ENCODE results near the gene CELF2. TPM values are rescaled to one million over a fixed set of nuclear protein-coding genes. Genes with fewer than 3 reads are reported as not detected.
A peak's percentile ranks its signal among the peaks of the same experiment; 100 is the strongest.

CELF2 gene
- total RNA-seq, 3 donors from 2014 or later (not counting 1 experiment from before 2014, with no cell fraction given): 282 to 298 (median 295) TPM

DNA sequence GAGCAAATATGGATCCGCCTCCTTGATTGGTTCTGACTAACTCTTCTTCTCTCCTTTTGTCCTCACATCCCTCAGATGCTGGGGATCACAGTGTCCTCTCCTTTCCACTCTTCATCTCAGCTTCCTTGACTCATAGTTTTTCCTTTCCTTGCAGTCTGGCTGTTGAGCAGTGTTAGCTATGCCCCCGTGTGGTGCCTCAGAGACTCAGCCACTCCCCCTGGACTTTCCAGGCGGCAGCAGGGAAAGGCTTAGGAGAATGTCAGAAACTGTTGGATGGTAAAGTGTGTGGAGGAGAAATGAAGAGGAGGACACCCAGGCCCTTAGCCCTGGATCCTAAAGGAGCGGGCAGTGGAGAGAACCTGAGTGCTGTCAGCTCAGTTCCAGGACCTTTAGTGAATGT lies 267.5 kb downstream of the CELF2 start:
- no peak overlapping the region for H3K27ac ChIP-seq (ENCODE audit: low read length)

DNA sequence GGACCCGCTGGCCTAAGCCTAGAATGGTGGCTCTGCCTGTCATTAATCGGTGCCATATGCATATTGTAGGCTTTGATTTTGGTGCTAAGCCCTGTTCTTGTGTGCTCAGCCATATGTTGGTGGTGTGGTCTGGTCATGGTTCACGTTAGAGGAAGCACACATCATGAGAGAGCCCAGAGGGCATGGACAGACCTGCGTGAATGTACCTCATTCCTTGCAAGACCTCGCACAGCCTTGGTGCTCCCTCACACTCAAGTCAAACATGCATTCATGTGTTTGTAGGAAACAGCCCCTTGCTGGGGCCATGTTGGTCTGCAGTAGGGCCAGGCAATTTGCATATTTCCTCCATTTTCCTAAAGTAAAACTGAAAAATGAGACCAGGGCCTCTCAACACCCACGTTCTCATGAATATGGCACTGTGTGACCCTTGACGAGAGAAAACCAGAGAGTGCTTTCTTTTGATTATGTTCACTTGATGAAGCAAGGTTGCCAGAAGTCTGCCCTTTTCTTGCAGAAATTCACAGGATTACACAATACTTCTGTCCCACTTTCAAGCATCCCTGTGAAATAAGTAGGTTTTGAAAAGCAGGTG lies 268.7 kb downstream of the CELF2 start:
- H3K36me3 ChIP-seq (ENCODE audit: control insufficient read depth, insufficient read depth, low read length): peaks cover 73% of the 10 kb centered on the region
- H3K4me3 ChIP-seq (ENCODE audit: low read length): no peak overlapping the region
- no peaks in the 10 kb centered on the region for H3K9me3 ChIP-seq (ENCODE audit: control insufficient read depth, insufficient read depth, low read length)
- 76% methylated on average over 7 of the region's 7 CpGs for WGBS (ENCODE audit: insufficient coverage)
- ATAC-seq (no peak), DNase-seq (no peak)
- H3K4me1 ChIP-seq (ENCODE audit: control insufficient read depth, insufficient read depth, low read length): peaks cover 14% of the 10 kb centered on the region
- H3K27me3 ChIP-seq (ENCODE audit: control insufficient read depth, insufficient read depth, low read length): no peaks in the 10 kb centered on the region
- peaks cover 15% of the 10 kb centered on the region for H3K36me3 Mint-ChIP-seq
- no peaks in the 10 kb centered on the region for H3K9me3 Mint-ChIP-seq
- H3K27ac ChIP-seq (ENCODE audit: low read length): no peak overlapping the region
- TF ChIP-seq, protein P1, sequence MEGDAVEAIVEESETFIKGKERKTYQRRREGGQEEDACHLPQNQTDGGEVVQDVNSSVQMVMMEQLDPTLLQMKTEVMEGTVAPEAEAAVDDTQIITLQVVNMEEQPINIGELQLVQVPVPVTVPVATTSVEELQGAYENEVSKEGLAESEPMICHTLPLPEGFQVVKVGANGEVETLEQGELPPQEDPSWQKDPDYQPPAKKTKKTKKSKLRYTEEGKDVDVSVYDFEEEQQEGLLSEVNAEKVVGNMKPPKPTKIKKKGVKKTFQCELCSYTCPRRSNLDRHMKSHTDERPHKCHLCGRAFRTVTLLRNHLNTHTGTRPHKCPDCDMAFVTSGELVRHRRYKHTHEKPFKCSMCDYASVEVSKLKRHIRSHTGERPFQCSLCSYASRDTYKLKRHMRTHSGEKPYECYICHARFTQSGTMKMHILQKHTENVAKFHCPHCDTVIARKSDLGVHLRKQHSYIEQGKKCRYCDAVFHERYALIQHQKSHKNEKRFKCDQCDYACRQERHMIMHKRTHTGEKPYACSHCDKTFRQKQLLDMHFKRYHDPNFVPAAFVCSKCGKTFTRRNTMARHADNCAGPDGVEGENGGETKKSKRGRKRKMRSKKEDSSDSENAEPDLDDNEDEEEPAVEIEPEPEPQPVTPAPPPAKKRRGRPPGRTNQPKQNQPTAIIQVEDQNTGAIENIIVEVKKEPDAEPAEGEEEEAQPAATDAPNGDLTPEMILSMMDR (IDR thresholded peaks at IDR 0.05): no peak
- peaks cover 13 to 31% of the 10 kb centered on the region in 2 donors for H3K4me1 Mint-ChIP-seq
- H3K27me3 Mint-ChIP-seq (ENCODE audit: low read depth in 2 of 2): no peaks in the 10 kb centered on the region
- H3K4me3 Mint-ChIP-seq: no peak overlapping the region
- intact Hi-C loops (cut with micrococcal nuclease): no loop called here
- no peak overlapping the region for H3K27ac Mint-ChIP-seq

More for the DNA sequence above, 267.5 kb downstream of the CELF2 start:
- no peak for ATAC-seq
- Histone ChIP-seq H3K9me3 (ENCODE audit: control insufficient read depth, insufficient read depth, low read length) (no peaks in the 10 kb centered on the region), H3K4me3 (ENCODE audit: low read length) (no peak overlapping the region), H3K27me3 (ENCODE audit: control insufficient read depth, insufficient read depth, low read length) (no peaks in the 10 kb centered on the region), H3K4me1 (ENCODE audit: control insufficient read depth, insufficient read depth, low read length) (peaks cover 15% of the 10 kb centered on the region), H3K36me3 (ENCODE audit: control insufficient read depth, insufficient read depth, low read length) (peaks cover 79% of the 10 kb centered on the region)
- no peak overlapping the region for H3K4me3 Mint-ChIP-seq
- WGBS (ENCODE audit: insufficient coverage): 95% methylated on average over 3 of the region's 4 CpGs
- intact Hi-C loops (cut with micrococcal nuclease): no loop called here
- H3K36me3 Mint-ChIP-seq: peaks cover 15% of the 10 kb centered on the region
- peaks cover 13 to 27% of the 10 kb centered on the region in 2 donors for H3K4me1 Mint-ChIP-seq
- DNase-seq: no peak
- H3K27ac Mint-ChIP-seq: no peak overlapping the region
- no peaks in the 10 kb centered on the region for H3K27me3 Mint-ChIP-seq (ENCODE audit: low read depth in 2 of 2)
- TF ChIP-seq, protein P1 (IDR thresholded peaks at IDR 0.05): no peak
- no peaks in the 10 kb centered on the region for H3K9me3 Mint-ChIP-seq

DNA sequence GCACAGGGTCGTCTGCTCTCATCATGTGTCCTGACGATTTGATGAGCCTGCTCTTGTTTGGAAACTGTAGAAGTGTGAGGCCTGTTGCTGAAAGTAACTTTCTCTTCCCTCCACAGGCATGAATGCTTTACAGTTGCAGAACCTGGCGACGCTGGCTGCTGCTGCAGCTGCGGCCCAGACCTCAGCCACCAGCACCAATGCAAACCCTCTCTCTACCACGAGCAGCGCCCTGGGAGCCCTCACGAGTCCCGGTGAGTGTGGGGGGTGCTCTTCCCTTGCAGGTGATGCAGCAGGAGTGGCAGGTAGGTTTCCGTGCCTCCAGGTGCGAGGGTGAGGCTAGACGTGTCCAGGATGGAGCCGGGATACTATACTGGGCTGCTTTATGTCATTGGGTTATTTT lies 270.6 kb downstream of the CELF2 start:
- Mint-ChIP-seq H3K36me3 (peaks cover 30% of the 10 kb centered on the region), H3K4me3 (no peak overlapping the region)

More for the DNA sequence above, 270.6 kb downstream of the CELF2 start:
- Histone ChIP-seq H3K4me3 (ENCODE audit: low read length) (no peak overlapping the region), H3K4me1 (ENCODE audit: control insufficient read depth, insufficient read depth, low read length) (no peaks in the 10 kb centered on the region), H3K9me3 (ENCODE audit: control insufficient read depth, insufficient read depth, low read length) (no peaks in the 10 kb centered on the region), H3K27ac (ENCODE audit: low read length) (no peak overlapping the region), H3K27me3 (ENCODE audit: control insufficient read depth, insufficient read depth, low read length) (no peaks in the 10 kb centered on the region), H3K36me3 (ENCODE audit: control insufficient read depth, insufficient read depth, low read length) (peaks cover 73% of the 10 kb centered on the region)
- Mint-ChIP-seq H3K4me1 (peaks cover 20 to 38% of the 10 kb centered on the region in 2 donors), H3K27me3 (ENCODE audit: low read depth in 2 of 2) (no peaks in the 10 kb centered on the region), H3K9me3 (no peaks in the 10 kb centered on the region), H3K27ac (peak overlapping the region in 1 of 2 donors; percentile 72)
- TF ChIP-seq, protein P1 (IDR thresholded peaks at IDR 0.05): no peak
- ATAC-seq: no peak
- WGBS (ENCODE audit: insufficient coverage): 93% methylated on average over 13 of the region's 13 CpGs
- intact Hi-C loops (cut with micrococcal nuclease): no loop called here
- no peak for DNase-seq
